Dendritic cell treated with granulocyte-macrophage colony-stimulating factor and Interleukin-4, amounts not matched to agents 40 ng/mL and 50 ng/mL, for 4 days (primary cell): ENCODE measurements around the gene TMED1.

Experiments
- H3K27ac Mint-ChIP-seq: one replicate; pipeline ENCODE4 v1.8.0; 2022; ENCODE audit warnings: mild to moderate bottlenecking, mixed read lengths
- H3K27me3 Mint-ChIP-seq: one replicate; pipeline ENCODE4 v1.8.0; 2022; ENCODE audit warnings: mild to moderate bottlenecking, mixed read lengths
- H3K36me3 Mint-ChIP-seq: one replicate; pipeline ENCODE4 v1.8.0; 2022; ENCODE audit warnings: low read depth, mixed read lengths
- H3K4me1 Mint-ChIP-seq: one replicate; pipeline ENCODE4 v1.8.0; 2022; ENCODE audit warnings: low read depth, mixed read lengths
- H3K4me3 Mint-ChIP-seq: one replicate; pipeline ENCODE4 v1.8.0; 2022; ENCODE audit warnings: mild to moderate bottlenecking, moderate library complexity, mixed read lengths
- H3K9me3 Mint-ChIP-seq: one replicate; pipeline ENCODE4 v1.8.0; 2022; ENCODE audit warnings: mixed read lengths
- intact Hi-C: fragments of 100-400 bp; cut with micrococcal nuclease; formaldehyde crosslinking; loops from one replicate; pipeline ENCODE4 v1.15.0; 2022

Gene TMED1

DNA sequence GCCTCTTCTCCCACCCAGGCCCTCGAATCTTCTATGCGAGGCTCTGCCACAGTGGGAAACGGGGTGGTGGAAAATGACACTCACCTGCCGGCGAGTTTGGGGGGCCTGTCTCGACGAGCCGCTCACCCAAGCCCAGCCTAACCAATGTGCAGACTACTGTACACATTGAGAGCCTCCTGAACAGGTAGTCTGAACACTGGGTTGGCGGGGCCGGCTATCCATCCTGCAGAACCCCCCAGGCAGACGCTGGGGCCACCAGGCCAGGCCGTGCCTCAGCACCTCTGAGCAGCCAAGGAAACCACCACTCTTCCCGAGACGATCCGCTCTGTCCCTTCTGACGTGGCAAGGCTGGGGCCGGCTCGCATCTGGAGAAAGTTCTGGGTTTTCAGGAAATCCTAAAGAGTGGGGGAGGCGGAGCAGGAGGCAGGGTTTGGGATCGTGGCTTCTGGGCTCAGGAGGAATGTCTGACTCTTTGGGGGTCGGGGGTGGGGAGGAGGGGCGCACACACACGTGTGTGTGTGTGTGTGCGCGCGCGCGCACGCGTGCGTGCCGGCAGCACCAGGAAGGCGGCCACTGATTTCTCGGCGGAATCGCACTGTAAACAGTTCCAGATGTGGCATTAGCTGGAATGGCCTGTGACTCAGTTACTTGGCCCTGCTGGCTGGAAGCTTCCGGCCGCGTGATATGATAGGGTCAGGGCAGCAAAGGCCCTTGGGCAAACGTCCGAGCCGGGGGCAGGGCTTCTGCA lies 18.5 kb downstream of the TMED1 start:
- Mint-ChIP-seq H3K9me3 (no peaks in the 10 kb centered on the region), H3K36me3 (peaks cover 99% of the 10 kb centered on the region), H3K4me1 (peaks cover 32% of the 10 kb centered on the region), H3K27ac (no peak overlapping the region), H3K4me3 (no peak overlapping the region), H3K27me3 (no peaks in the 10 kb centered on the region)
- intact Hi-C loops: no loop called here

GRCh38 chr19:10816691-10817090 lies 19.3 kb downstream of the TMED1 start:
- H3K27me3 Mint-ChIP-seq: no peaks in the 10 kb centered on the region
- no peak overlapping the region for H3K4me3 Mint-ChIP-seq
- H3K27ac Mint-ChIP-seq: peak overlapping the region; percentile 93
- H3K36me3 Mint-ChIP-seq: peaks cover 99% of the 10 kb centered on the region
- peaks cover 40% of the 10 kb centered on the region for H3K4me1 Mint-ChIP-seq
- intact Hi-C loops: no loop called here
- no peaks in the 10 kb centered on the region for H3K9me3 Mint-ChIP-seq

DNA sequence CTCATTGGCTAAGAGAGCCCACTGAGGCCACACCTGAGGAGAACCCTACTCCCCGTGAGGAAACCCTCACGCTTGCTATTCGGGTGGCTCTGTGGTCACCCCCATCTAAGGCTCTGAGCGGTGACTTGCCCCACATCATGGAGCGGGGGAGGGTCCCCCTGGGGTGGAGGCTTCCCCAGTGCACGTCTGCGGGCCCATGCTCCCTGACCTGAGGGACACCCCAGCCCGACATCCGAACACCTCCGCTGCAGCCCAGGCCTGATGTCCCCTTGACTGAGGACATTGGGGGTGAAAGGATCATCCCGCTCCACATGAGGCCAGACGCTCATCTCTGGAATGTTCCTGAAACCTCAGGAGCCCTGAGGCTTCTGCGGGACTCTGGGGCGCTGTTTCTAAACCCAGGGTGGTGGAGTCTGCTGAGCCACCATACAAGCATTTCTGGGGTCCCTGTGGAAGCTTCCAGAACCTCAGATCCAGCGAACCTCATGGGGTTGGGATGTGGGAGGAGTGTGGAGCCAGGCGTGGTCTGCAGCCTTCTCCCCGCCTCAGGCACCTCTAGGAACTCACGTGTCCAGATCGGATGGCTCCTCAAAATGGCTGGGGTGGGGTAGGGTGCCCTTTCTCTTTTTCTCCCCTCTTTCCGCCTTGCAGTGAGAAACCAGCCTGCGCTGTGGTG lies 19.9 kb downstream of the TMED1 start:
- intact Hi-C loops: no loop called here
- Mint-ChIP-seq H3K27ac (peak overlapping the region; percentile 93), H3K4me3 (no peak overlapping the region), H3K4me1 (peaks cover 45% of the 10 kb centered on the region), H3K9me3 (no peaks in the 10 kb centered on the region), H3K27me3 (no peaks in the 10 kb centered on the region), H3K36me3 (peaks cover 99% of the 10 kb centered on the region)

GRCh38 chr19:10815007-10815536 lies 20.9 kb downstream of the TMED1 start:
- Mint-ChIP-seq H3K27ac (peak overlapping the region; percentile 93), H3K36me3 (peaks cover 99% of the 10 kb centered on the region), H3K4me1 (peaks cover 56% of the 10 kb centered on the region), H3K9me3 (no peaks in the 10 kb centered on the region), H3K27me3 (no peaks in the 10 kb centered on the region), H3K4me3 (no peak overlapping the region)
- intact Hi-C loops: no loop called here

- Mint-ChIP-seq H3K4me3 (no peak overlapping the region), H3K36me3 (peaks cover 99% of the 10 kb centered on the region), H3K27ac (peak overlapping the region; percentile 93), H3K4me1 (peaks cover 77% of the 10 kb centered on the region), H3K27me3 (no peaks in the 10 kb centered on the region), H3K9me3 (no peaks in the 10 kb centered on the region)
- intact Hi-C loops: loop anchor here (2.0 kb wide), 1 partner anchor 28 kb away; no protein-coding TSS in a partner anchor
Measured at GRCh38 chr19:10812902-10813404, 23.1 kb downstream of the TMED1 start.

- H3K27ac Mint-ChIP-seq: peak overlapping the region; percentile 93
- peaks cover 97% of the 10 kb centered on the region for H3K36me3 Mint-ChIP-seq
Measured at GRCh38 chr19:10812196-10812595, 23.8 kb downstream of the TMED1 start.

DNA sequence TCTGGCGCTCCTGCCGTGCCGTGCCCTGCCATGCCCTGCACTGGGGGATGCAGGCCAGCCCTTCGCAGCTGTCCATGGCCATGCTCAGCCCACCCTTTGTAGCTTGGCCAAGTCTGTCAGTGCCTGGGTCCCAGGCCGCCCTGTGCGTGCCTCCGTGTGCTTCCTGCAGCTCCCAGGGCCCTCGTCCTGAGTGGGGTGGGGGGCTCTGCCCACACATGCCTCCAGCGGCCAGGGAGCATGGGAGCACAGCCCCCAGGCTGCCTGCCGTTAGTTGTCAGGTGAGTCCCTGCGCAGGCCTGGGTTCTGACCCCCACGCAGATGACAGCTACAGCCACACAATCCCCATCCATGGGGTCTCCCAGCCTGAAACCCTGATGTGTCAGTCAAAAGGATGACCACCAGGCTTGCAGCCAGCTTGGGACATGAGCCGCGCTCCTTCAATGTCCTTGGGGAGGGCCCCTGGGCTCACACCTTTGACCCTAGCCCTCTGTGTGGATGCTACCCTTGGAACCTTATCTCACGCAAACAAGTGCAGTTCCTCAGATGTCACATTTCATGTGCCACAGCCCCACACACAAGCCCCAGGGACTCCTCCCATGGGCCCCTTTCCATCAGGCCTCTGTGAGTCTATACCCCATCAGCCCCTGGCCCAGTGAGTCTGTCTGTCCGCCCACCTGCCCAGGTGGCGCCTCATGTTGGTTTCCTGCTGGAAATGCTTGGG lies 24.5 kb downstream of the TMED1 start:
- peak overlapping the region; percentile 93 for H3K27ac Mint-ChIP-seq
- intact Hi-C loops: loop anchor here (2.0 kb wide), 1 partner anchor 27 kb away; no protein-coding TSS in a partner anchor
- no peaks in the 10 kb centered on the region for H3K9me3 Mint-ChIP-seq
- peaks cover 80% of the 10 kb centered on the region for H3K4me1 Mint-ChIP-seq
- no peaks in the 10 kb centered on the region for H3K27me3 Mint-ChIP-seq
- H3K36me3 Mint-ChIP-seq: peaks cover 91% of the 10 kb centered on the region
- H3K4me3 Mint-ChIP-seq: no peak overlapping the region

More at GRCh38 chr19:10812196-10812595, 23.8 kb downstream of the TMED1 start:
- Mint-ChIP-seq H3K27me3 (no peaks in the 10 kb centered on the region), H3K9me3 (no peaks in the 10 kb centered on the region), H3K4me1 (peaks cover 80% of the 10 kb centered on the region), H3K4me3 (no peak overlapping the region)
- intact Hi-C loops: loop anchor here (2.0 kb wide), 1 partner anchor 27 kb away; no protein-coding TSS in a partner anchor

DNA sequence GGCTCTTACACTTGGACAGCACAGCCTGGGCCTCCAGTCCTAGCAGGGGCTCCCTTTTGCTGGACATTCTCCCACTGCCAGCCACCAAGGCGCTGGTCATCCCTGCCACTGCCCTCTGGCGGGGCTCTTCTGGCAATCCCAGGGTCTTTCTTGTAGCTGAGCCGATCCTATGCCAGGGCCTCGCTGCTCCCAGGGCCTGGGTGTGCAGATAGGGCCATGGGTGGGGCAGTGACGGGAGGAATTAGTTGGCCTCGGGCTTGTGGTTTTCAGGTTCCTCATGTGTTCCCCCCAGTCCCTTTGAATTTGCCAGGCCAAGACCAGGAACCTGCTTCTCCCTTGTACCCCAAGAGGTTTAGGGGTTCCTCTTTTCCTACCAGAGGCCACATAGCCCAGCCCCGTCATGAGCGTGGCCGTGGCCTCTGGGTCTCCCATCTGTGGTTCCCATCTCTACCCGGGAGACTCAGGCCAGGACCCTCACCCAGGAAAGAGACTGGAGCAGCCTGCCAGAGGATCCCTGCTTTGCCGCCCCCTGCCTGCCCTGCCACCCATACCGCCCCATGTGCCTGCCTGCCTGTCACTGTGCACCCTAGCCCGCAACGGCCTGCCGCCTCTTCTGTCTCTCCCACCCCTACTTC lies 26.2 kb downstream of the TMED1 start:
- intact Hi-C loops: no loop called here
- peak overlapping the region; percentile 93 for H3K27ac Mint-ChIP-seq
- H3K9me3 Mint-ChIP-seq: no peaks in the 10 kb centered on the region
- H3K4me1 Mint-ChIP-seq: peaks cover 84% of the 10 kb centered on the region
- H3K27me3 Mint-ChIP-seq: no peaks in the 10 kb centered on the region
- H3K36me3 Mint-ChIP-seq: peaks cover 88% of the 10 kb centered on the region
- H3K4me3 Mint-ChIP-seq: peak overlapping the region; percentile 40

DNA sequence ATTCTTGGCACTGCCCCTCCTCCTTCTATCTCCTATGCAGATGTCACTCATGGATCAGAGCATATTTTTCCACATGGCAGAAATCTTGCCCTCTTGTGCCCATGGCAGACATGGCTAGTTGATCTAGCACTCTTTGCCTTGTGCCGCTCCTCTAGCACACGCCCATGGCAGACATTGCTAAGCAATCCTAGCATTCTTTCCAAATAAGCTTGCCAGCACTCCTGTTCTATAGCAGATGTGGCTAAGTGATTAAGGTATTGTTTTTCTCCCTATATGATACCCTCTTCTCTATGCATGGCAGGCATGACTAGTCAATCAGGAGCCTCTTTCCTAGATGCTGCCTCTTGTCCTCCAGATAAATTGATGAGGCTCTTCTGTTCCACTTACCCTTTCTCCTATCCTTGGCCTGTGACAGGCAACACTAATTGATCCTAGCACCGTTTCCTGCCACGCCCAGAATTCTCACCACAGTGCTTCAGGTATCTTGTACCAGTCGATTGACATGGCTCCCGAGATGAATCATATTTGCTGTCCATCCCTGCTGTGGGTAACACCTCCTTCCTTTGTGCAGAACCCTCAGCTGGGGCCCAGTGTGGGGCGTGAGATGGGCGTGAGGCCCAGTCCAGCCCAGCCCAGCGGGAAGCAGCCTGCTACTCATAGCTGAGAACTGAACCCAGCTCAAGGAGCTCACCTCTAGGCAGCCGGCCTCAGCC lies 26.9 kb downstream of the TMED1 start:
- Mint-ChIP-seq H3K27ac (peak overlapping the region; percentile 93), H3K4me1 (peaks cover 84% of the 10 kb centered on the region), H3K27me3 (no peaks in the 10 kb centered on the region), H3K9me3 (no peaks in the 10 kb centered on the region), H3K36me3 (peaks cover 88% of the 10 kb centered on the region), H3K4me3 (peak overlapping the region; percentile 40)
- intact Hi-C loops: no loop called here

GRCh38 chr19:10805758-10806247 lies 30.2 kb downstream of the TMED1 start:
- Mint-ChIP-seq H3K27me3 (no peaks in the 10 kb centered on the region), H3K4me1 (peaks cover 60% of the 10 kb centered on the region), H3K4me3 (no peak overlapping the region), H3K9me3 (no peaks in the 10 kb centered on the region), H3K36me3 (peaks cover 89% of the 10 kb centered on the region), H3K27ac (peak overlapping the region; percentile 68)
- intact Hi-C loops: no loop called here

DNA sequence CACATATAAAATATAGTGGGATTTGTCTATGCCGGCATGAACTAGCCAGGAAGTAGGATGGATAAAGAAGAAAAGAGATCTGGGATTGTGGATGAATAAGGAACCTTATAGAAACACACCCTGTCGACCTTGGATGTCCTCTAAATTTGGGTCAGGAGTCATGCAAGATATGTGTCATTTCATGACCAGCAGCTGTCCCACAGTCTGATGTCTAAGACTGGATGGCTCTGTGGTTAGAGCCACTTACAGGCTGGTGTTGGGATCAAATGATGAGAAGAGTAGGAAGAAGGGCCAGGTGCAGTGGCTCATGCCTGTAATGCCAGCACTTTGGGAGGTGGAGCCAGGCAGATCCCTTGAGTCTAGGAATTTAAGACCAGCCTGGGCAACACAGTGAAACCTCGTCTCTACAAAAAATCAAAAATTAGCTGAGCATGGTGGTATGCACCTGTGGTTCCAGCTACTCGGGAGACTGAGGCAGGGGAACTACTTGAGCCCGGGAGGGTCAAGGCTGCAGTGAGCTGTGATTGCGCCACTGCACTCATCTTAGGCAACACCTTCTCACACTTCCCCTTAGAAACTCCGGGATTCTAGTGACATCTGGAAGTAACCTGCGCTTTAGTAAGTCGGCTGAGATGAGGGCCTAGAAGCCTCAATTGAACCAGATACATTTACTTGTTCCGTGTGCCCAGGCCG lies 30.8 kb downstream of the TMED1 start:
- no peak overlapping the region for H3K4me3 Mint-ChIP-seq
- H3K27ac Mint-ChIP-seq: peak overlapping the region; percentile 68
- H3K9me3 Mint-ChIP-seq: no peaks in the 10 kb centered on the region
- peaks cover 89% of the 10 kb centered on the region for H3K36me3 Mint-ChIP-seq
- intact Hi-C loops: no loop called here
- no peaks in the 10 kb centered on the region for H3K27me3 Mint-ChIP-seq
- H3K4me1 Mint-ChIP-seq: peaks cover 54% of the 10 kb centered on the region

- Mint-ChIP-seq H3K36me3 (peaks cover 89% of the 10 kb centered on the region), H3K4me3 (no peak overlapping the region), H3K27ac (peak overlapping the region; percentile 68), H3K9me3 (no peaks in the 10 kb centered on the region), H3K4me1 (peaks cover 34% of the 10 kb centered on the region), H3K27me3 (no peaks in the 10 kb centered on the region)
- intact Hi-C loops: no loop called here
Measured at GRCh38 chr19:10803252-10803651, 32.8 kb downstream of the TMED1 start.
